HG03108 (cell line): Measurements from ENCODE around the gene CBLL1.

Experiments
- ATAC-seq: cut with Tn5 transposase; IDR thresholded peaks from one replicate; pipeline ENCODE4 v1.9.1; 2021; ENCODE audit warnings: moderate library complexity; ENCODE audit not compliant: unreplicated experiment

The CBLL1 gene

DNA sequence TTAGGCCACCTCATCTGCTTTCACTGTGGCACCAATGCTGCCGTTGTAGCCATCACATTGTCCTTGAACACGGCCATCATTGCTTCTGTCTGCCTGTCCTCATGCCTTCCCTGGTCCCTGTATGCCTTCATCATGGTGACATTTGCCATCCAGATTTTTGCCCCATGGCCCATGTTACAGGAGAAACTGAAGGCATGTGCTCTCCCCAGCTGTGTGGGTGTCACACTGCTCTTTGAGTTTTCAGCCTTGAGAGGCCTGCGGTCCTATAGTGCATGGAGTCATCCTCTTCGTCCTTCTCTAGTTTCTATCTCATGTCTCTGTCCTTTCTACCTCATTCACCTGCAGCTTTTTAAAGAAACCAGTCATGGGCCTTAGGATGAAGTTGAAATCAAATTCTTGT, 65.2 kb downstream of the CBLL1 start:
- no peak for ATAC-seq

DNA sequence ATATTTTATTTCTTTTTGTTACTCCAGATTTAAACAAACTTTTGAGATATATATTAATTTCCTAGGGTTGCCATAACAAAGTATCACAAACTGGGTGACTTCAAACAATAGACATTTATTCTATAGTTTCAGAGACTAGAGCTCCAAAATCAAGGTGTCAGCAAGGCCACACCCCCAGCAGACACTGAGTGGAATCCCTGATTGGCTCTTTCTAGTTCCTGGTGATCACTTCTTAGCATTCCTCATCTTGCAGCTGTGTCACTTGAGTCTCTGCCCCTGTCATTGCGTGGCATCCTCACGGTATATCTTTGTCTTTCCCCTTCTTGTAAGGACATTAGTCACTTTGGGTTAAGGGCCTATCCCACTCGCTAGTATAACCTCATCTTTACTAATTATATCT, 66.7 kb downstream of the CBLL1 start:
- ATAC-seq, result no peak
